NCI-H1092 (cell line): ENCODE data around the gene HACE1.
A peak's percentile ranks its signal among the peaks of the same experiment; 100 is the strongest.
"Not testable (repeated sequence)": the region's sequence is repeated elsewhere in the genome, so short reads cannot be mapped to it uniquely, and the experiment has no call there.

Experiments used
- DNase-seq: peaks from one replicate; lab custom pipeline; 2025; lab: John Stamatoyannopoulos, UW

HACE1 gene, protein sequence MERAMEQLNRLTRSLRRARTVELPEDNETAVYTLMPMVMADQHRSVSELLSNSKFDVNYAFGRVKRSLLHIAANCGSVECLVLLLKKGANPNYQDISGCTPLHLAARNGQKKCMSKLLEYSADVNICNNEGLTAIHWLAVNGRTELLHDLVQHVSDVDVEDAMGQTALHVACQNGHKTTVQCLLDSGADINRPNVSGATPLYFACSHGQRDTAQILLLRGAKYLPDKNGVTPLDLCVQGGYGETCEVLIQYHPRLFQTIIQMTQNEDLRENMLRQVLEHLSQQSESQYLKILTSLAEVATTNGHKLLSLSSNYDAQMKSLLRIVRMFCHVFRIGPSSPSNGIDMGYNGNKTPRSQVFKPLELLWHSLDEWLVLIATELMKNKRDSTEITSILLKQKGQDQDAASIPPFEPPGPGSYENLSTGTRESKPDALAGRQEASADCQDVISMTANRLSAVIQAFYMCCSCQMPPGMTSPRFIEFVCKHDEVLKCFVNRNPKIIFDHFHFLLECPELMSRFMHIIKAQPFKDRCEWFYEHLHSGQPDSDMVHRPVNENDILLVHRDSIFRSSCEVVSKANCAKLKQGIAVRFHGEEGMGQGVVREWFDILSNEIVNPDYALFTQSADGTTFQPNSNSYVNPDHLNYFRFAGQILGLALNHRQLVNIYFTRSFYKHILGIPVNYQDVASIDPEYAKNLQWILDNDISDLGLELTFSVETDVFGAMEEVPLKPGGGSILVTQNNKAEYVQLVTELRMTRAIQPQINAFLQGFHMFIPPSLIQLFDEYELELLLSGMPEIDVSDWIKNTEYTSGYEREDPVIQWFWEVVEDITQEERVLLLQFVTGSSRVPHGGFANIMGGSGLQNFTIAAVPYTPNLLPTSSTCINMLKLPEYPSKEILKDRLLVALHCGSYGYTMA

DNA sequence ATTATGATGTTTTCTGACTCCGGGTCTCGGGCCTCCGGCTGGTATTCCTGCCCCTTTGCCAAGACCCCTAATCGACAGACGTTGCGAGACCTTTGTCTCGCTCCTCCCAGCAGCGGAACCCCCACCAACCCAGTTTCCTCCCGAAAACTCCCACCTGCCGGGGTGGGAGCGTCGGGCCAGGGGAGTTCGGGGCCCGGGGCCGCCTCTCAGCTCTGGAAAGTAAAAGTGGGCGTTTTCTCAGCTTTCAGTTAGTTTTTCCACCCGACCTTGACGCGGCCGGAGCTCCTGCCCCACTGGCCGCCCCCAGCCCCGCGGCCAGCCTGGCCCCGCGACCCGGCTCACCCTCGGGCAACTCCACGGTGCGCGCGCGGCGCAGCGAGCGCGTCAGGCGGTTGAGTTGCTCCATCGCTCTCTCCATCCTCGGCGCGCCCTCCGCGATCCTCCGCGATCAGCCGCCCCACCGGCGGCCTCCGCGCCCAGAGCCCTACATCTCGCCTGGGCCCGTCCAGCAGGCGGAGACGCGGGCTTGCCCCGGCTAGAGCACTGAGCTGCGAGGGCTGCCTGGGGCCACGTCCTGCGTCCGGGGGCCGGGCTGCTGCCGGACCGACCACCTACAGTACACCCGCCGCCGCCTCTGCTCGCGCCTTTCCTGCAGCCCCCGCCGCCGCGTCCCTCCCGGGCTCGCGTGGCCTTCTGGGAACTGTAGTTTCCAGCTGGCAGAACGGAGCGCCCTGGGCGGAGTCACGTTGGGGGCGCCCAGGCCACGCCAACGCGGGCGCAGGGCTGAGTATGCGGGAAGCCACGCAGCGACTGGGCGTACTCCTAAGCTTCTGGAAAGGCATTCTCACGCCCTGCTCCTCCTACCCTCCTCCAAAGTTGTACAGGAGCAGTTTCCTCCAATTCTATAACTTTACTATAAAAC, at the start of gene HACE1:
Gene HACE1, minus strand, starts transcription at position 695 of the 922 bp plus-strand sequence. Its CDS starts 277 bp downstream, at position 418.
- DNase-seq = peak; percentile 67

DNA sequence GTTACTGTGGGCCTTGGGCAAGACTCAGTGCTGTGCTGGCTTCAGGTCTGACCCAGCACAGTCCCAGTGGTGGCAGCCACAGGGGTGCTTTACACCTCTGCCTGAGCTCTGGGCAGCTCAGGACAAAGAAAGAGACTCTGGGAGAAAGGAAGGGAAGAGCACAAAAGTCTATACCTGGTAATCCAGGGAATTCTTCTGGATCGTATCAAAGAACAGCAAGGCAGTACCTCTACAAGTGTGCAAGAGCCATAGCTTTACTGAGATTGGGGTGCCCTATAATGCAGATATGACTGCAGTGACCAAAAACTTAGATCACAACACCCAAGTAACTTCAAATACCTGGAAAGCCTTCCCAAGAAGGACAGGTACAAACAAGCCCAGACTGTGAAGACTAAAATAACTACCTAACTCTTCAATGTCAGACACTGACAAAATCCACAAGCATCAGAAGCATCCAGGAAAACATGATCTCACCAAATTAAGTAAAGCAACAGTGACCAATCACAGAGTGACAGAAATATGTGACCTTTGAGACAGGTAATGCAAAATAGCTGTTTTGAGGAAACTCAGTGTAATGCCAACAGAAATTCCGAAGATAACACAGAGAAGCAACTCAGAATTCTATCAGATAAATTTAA, 49.3 kb upstream of the HACE1 start:
- no peak for DNase-seq

DNA sequence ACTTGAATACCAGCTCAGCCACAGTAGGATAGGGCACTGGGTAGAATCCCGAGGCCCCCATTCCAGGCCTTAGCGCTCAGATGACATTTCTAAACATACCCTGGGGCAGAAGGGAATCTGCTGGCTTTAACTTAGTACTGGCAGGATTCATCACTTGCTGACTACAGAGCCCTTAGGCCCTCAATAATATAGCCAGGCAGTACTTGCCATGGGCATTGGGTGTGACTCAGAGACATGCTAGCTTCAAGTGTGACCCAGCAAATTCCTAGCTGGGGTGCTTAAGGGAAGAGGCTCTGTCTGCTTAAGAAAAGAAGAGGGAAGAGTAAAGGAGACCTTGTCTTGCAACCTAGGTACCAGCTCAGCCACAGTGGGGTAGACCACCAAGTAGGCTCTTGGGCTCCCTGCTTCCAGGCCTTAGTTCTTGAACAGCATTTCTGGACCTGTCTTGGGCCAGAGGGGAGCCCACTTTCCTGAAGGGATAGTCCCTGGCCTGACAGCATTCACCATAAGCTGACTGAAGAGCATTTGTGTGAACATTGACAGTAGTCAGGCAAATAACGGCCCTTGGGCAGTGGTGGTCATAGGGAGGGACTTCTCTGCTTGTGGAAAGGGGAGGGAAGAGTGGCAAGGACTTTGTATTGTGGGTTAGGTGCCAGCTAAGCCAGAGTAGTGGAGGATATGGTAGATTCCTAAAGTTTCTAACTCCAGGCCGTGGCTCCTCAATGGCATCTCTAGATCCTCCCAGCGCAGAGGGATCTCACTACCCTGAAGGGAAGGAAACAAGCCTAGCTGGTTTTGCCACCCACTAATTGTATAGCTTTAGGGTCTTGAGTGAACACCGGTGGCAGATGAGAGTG, 48.5 kb upstream of the HACE1 start:
- DNase-seq = no peak

DNA sequence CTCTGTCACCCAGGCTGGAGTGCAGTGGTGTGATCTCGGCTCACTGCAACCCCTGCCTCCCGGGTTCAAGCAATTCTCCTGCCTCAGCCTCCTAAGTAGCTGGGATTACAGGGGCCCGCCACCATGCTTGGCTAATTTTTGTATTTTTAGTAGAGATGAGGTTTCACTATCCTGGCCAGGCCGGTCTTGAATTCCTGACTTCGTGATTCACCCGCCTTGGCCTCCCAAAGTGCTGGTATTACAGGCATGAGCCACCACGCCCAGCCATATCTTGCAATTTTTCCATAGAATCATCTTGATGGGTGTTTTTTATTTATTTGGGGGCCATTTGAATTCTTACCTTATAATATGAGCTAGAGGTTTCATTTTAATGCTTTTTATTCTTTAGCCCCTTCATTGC, 39.2 kb upstream of the HACE1 start:
- DNase-seq = not testable (repeated sequence)

DNA sequence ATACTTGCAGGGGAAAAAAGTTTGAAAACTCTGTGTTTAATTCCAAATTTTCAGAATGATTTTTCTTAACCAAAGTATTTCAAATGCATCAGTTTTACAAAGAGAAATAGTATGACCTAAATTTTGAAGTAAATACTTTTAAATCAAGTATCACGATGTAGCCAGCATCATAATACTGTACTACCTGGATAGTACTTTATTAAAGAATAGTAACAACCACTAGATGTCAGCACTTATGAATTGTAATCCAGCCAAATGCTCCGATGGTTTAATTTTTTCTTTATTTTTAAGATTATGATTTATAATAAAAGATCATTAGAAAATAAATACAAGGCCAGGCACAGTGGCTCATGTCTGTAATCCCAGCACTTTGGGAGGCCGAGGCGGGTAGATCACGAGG, 37.2 kb upstream of the HACE1 start:
- no peak for DNase-seq

DNA sequence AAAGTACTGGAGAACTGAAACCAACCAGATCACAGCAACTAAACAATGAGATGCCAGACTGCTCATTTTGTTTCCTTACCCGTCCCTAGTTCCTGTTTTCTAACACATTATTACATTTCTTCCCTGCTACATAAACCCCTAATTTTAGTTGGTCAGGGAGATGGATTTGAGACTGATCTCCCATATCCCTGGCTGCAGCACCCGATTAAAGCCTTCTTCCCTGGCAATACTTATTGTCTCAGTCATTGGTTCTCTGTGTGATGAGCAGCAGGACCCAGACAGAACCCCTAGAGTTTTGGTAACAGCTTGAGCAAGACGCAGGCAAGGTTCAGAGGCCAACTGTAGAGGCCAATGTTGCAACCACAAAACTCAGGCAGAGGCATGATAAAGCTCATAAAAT, 28.3 kb upstream of the HACE1 start:
- no peak for DNase-seq

DNA sequence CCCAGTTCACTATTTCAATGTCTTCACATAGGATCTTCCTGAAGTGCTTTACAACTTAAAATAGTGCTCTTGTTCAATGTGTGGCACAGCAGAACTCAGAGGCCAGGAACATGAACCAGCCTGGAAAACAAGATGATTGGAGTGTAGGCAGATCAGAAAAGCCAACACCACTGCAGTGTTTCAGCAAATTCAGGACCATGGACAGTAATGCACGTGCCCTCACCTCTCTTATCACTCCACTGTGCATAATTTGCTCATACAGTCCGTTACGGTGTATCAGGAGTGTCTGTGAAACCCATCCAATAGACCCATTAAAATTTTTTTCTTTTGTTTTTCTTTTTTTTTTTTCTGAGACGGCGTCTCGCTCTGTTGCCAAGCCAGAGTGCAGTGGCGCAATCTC, 27.6 kb upstream of the HACE1 start:
- DNase-seq = no peak

DNA sequence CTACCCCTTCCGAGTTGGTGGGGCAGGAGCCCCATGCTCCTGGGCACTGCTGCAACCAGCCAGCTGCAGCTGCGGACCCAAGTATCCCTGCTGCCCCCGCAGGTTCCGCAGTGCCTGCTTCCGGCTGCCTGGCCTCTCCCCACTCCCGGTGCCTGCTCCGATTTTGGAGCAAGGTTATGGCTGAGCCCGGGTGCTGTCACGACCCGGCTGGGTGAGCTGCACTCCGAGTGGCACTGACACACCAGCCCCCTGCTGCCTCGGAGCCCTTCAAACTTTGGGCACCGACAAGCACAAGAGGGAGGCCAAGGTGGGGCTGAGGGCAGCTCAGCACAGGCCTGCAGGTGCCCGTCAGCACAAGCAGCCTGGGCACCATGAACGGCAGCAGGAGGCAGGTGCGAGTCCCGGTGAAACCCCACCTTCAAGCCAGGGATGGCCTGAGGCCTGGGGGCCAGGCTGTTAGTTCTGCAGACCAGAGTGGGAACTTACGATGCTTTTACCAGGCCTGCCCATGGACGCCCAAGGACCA, 25.9 kb upstream of the HACE1 start:
- DNase-seq = no peak

DNA sequence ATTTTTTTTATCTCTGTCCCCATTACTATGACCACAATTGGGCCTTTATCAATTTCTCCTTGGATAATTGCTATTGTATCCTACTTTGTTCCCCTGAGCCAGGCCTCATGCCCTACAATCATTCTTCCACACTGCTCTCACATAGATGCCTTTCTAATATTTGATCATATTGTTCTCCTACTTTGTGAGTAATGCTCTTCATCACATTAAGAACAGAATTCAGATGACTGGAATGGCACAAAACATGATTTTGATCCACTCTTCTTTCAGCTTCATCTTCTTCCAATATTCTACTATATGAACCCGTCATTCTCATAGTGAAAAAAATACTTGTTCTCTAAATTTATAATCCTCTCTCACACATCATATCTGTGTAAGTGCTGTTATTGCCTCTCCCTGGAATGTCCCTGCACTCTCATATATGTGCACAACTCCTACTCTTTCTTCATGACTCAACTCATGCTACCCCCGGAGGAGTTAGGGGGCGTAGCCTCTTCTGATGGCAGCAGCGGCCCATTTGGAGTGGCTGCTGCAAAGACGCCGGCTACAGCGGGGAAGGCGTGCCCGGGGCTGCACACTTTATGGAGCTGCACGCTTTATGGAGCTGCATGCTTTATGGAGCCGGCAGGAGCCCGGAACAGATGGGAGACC, 25.3 kb upstream of the HACE1 start:
- DNase-seq = no peak

DNA sequence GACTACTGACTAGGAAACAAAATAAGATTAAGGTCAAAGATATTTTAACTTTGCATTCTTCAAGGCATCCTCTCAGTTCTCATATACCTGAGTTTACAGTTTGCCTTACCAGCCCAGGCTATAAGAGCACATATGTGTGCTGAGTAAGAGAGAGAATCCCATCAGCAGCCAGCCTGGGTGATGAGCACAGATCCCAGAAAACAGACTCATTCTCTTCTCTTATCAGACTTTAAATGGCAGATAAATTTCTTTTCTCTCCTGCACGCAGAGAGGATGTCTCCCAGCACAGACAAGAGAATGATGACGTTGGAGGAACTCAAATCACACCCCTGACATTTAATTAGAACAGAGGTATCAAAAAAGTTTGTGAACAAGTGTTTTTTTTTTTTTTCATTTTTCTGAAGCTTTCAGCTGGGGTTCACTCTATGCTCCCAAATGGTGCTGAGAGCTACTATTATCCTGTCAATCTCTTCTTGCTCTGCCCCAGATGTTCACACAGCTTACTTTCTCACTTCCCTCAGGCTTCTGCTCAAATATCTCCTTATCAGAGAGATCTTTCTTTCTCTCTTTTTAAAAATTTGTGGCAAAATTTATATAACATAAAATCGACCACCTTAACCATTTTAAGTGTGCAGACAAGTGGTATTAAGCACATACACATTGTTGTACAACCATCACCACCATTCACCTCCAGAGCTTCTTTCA, 22.4 kb upstream of the HACE1 start:
- no peak for DNase-seq

DNA sequence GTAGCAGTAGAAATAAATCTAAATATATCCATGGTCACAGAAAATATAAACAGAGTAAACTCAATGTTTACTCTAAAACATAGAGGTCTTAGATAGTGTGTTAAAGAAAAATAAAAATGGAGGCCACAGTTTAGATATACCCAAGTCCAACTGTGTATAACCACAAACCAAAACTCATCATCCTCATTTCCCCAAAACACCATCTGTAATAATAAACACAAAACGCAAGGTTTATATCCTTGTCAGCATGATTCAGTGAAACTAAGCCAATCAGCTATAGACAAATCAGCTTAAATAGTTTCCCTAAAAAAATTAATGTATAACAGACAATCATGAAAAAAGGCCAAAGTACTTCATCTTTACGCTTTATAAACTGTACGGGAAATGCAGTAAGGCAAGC, 2.7 kb upstream of the HACE1 start:
- DNase-seq = no peak

DNA sequence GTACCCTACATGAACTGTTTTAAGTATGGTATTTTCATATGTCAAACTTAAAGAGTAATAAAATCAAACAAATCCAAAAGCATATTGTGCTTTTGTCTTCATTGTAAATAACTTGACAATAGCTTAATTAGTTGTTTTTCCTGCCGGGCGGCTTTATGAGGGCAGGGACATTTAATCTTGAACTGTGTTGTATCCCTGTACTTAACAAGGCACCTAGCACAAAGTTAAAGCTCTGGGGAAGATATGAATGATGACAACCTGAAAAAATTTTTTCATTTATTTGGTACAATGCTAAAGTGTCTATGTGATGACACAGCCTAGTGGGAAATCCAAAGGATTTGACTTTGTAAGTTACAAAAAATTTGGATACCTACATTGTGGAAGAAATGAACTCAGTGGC, 502 bp upstream of the HACE1 start:
- no peak for DNase-seq

DNA sequence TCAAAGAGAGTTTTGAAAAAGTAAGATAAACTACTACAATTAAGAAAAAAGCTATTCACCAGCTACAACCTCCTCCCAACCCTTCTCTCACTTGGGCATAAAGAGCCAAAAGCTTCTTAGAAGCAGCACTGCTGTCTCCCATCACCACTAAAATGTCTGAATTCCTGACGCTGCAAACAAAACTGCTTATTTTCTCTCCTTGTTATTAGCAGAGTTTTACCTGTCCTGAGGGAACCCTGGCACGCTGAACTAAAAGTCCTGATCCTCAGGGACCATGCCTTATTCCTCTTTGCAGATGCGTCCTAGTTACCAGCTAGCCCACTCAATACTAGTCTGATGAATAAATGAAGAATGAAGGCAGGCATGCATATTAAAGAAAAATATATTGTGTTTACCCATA, 1.1 kb downstream of the HACE1 start:
- no peak for DNase-seq

DNA sequence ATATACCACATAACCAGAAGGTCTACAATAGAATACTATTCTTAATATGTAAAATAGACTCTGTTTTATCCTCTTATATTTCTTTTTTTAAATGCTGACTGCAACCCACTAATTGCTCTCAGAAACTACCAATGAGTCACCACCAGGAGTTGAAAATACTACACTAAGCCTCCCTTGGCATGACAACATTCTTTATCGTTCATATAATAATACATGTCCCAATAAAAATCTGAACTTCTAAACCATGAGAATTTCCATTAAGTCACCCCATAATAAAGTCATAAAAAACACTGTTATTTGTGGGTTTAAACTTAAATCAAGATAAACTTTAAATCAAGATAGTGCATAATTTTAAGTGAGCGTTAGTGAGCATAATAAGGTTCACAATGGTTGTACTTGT, 4.2 kb downstream of the HACE1 start:
- no peak for DNase-seq

DNA sequence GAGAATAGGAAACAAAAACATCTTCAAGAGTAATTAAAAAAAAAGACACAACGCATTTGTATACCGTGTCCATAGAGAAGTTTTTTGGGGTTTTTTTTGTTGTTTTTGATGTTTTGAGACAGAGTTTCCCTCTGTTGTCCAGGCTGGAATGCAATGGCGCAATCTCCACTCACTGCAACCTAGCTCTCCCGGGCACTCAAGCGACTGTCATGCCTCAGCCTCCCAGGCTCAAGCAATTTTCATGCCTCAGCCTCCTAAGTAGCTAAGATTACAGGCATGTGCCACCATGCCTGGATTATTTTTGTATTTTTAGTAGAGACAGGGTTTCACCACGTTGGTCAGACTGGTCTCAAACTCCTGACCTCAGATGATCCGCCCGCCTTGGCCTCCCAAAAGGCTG, 12.0 kb downstream of the HACE1 start:
- DNase-seq = not testable (repeated sequence)

DNA sequence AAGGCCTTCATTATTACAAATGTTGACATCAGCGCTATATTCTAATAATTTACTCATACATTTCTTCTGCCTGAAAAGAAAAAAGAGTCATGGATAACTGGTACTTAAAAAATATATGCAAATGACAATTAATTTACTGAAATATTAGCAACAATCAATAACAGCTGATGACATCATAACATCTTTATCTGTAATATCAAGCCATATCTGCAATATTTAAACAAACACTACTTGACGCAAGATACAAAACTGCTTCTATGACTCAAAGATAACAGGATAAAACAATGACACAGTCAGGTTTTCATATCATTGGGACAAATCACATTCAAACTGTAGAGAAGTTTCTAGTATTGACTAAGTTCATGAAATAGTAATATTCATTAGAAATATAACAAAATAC, 16.5 kb downstream of the HACE1 start:
- no peak for DNase-seq

DNA sequence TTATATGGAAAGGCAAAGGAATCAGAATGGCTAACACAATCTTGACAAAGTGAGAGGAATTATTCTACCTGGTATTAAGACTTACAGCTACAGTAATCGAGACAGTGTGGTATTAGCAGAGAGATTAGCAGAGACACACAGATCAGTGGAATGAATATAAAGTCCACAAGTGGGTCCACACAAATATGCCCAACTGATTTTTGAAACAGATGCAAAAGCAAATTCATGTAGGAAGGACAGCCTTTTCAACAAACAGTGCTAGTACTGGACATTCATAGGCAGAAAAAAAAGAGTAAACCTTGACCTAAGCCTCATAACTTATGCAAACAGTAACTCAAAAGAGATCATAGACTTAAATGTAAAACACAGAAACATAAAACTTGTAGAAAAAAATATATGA, 22.6 kb downstream of the HACE1 start:
- DNase-seq = no peak

DNA sequence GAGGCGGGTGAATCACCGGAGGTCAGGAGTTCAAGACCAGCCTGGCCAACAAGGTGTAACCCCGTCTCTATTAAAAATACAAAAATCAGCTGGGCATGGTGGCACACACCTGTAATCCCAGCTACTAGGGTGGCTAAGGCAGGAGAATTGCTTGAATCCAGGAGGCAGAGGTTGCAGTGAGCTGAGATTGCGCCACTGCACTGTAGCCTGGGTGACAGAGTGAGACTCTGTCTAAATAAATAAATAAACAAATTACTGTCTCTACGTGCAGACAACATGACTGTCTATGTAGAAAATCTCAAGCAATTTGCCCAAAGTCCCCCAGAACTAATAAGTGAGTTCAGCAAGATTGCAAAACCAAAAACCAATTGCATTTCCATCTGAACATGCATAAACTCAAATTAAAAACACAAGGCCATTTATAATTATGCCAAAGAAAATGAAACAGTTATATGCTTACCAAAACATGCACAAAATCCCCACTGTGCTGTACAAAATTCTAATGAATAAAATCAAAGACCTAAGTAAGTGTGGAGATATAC, 23.2 kb downstream of the HACE1 start:
- DNase-seq = not testable (repeated sequence)

DNA sequence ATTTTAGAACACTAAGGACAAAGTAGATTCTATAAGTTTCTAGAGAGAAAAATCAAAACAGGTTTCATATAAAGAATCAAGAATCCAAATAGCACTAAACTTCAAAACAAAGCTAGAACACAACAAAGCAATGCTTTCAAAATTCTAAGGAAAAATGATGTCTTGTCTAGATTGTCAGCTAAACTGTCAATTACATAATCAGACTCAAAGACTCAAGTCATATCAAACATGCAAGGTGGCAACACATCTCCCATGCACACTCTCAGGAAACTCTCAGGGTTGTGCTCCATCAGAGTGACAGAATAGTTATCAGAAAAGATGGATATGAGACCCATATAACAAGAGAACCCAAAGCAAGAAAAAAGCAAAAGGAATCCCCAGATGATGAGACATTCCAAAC, 23.9 kb downstream of the HACE1 start:
- no peak for DNase-seq
